Dermis microvascular lymphatic vessel endothelial cell (primary cell): ENCODE measurements around the gene ZNF654. TPM values are rescaled to one million over a fixed set of nuclear protein-coding genes. Genes with fewer than 3 reads are reported as not detected.

ENCODE experiments used
- total RNA-seq: library from RNA; depleted of rRNA; stranded (reverse); fragments of >200 nt; gene quantifications from 2 replicates; pipeline ENCODE4 v1.2.1, GENCODE V29; 2014

Gene ZNF654
- total RNA-seq, 1 donor from 2014 or later = 10.3 TPM

Other genes with a start within 250 kb of the ZNF654 start
- gene CGGBP1, start 250 bp upstream of the ZNF654 start, total RNA-seq = 36.8 and 45.9 TPM in 2 replicates
- gene C3orf38, start 90.7 kb downstream of the ZNF654 start, total RNA-seq = 14.8 and 18.7 TPM in 2 replicates